NCI-H146 treated with DMSO at 0.1 percent for 48 hours (cell line): ENCODE data around the gene NCLN.
"Not testable (repeated sequence)": the region's sequence is repeated elsewhere in the genome, so short reads cannot be mapped to it uniquely, and the experiment has no call there.

ENCODE experiments used
- DNase-seq: peaks from one replicate; lab custom pipeline; 2025; ENCODE audit not compliant: unreplicated experiment; lab: John Stamatoyannopoulos, UW

Gene NCLN

GRCh38 chr19:3222709-3223108 is 37.0 kb downstream of the NCLN start:
- DNase-seq, result no peak

- no peak for DNase-seq
Measured at GRCh38 chr19:3224346-3225168, 38.8 kb downstream of the NCLN start, which contains the start of gene CELF5. CELF5 (plus strand) TSS chr19:3224661; CDS start chr19:3224740, 79 bp downstream.

- no peak for DNase-seq
Measured at GRCh38 chr19:3225169-3225485, 39.4 kb downstream of the NCLN start.

- DNase-seq, result no peak
Measured at GRCh38 chr19:3225677-3226093, 40.0 kb downstream of the NCLN start.

- no peak for DNase-seq
Measured at GRCh38 chr19:3227054-3227626, 41.4 kb downstream of the NCLN start.

GRCh38 chr19:3229346-3229743 is 43.6 kb downstream of the NCLN start:
- DNase-seq, result no peak

GRCh38 chr19:3229888-3230496 is 44.3 kb downstream of the NCLN start:
- no peak for DNase-seq

GRCh38 chr19:3231288-3231687 is 45.6 kb downstream of the NCLN start:
- no peak for DNase-seq

- DNase-seq, result no peak
Measured at GRCh38 chr19:3233116-3233515, 47.4 kb downstream of the NCLN start.

GRCh38 chr19:3233831-3234230 is 48.1 kb downstream of the NCLN start:
- no peak for DNase-seq

GRCh38 chr19:3234800-3235199 is 49.1 kb downstream of the NCLN start:
- no peak for DNase-seq

GRCh38 chr19:3235604-3236003 is 49.9 kb downstream of the NCLN start:
- DNase-seq, result not testable (repeated sequence)

GRCh38 chr19:3236272-3236671 is 50.5 kb downstream of the NCLN start:
- DNase-seq, result no peak

- no peak for DNase-seq
Measured at GRCh38 chr19:3238066-3238561, 52.4 kb downstream of the NCLN start.

- DNase-seq, result no peak
Measured at GRCh38 chr19:3239367-3239766, 53.6 kb downstream of the NCLN start.

GRCh38 chr19:3243819-3244700 is 58.3 kb downstream of the NCLN start:
- no peak for DNase-seq

GRCh38 chr19:3245050-3245449 is 59.3 kb downstream of the NCLN start:
- no peak for DNase-seq

- DNase-seq, result no peak
Measured at GRCh38 chr19:3248728-3249326, 63.1 kb downstream of the NCLN start.

- DNase-seq, result no peak
Measured at GRCh38 chr19:3249408-3249807, 63.7 kb downstream of the NCLN start.

- DNase-seq, result no peak
Measured at GRCh38 chr19:3250675-3251074, 64.9 kb downstream of the NCLN start.

- no peak for DNase-seq
Measured at GRCh38 chr19:3251229-3251628, 65.5 kb downstream of the NCLN start.
